ENCODE measurements around the gene ACADS. TPM values are rescaled to one million over a fixed set of nuclear protein-coding genes. Genes with fewer than 3 reads are reported as not detected.

The ACADS gene
- total and polyA plus RNA-seq, 9 of the 15 experiments (the other 6 are each of a cell fraction or from before 2014, with no cell fraction given): 0.06 to 20.3 (median 8.8) TPM

GRCh38 chr12:120710031-120710804, 15.4 kb upstream of the ACADS start, which contains the start of gene UNC119B (continued):
- TF ChIP-seq SIN3A (IDR thresholded peaks at IDR 0.05; ENCODE audit: borderline replicate concordance in 2 of 2, control insufficient read depth in 1 of 2, low read depth in 2 of 2, low read length in 2 of 2): 0 out of 4 replicates have a peak, but pooled peaks of 1 of the 2 experiments have one; percentile 75
- peak; percentile 84 to 95 (median 91) for TF ChIP-seq YY1 (IDR thresholded peaks at IDR 0.05; ENCODE audit: borderline replicate concordance in 1 of 3, control insufficient read depth in 1 of 3, extremely low read depth in 1 of 3, insufficient read depth in 3 of 3, insufficient read length in 1 of 3, insufficient replicate concordance in 2 of 3, low read depth in 1 of 3, low read length in 2 of 3)
- peak; percentile 54 for TF ChIP-seq RB1 (IDR thresholded peaks at IDR 0.05; ENCODE audit: low read depth)
- TF ChIP-seq, protein P1, sequence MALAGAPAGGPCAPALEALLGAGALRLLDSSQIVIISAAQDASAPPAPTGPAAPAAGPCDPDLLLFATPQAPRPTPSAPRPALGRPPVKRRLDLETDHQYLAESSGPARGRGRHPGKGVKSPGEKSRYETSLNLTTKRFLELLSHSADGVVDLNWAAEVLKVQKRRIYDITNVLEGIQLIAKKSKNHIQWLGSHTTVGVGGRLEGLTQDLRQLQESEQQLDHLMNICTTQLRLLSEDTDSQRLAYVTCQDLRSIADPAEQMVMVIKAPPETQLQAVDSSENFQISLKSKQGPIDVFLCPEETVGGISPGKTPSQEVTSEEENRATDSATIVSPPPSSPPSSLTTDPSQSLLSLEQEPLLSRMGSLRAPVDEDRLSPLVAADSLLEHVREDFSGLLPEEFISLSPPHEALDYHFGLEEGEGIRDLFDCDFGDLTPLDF (CRISPR knock-in tag; IDR thresholded peaks at IDR 0.05): no peak
- TF ChIP-seq, protein P2, sequence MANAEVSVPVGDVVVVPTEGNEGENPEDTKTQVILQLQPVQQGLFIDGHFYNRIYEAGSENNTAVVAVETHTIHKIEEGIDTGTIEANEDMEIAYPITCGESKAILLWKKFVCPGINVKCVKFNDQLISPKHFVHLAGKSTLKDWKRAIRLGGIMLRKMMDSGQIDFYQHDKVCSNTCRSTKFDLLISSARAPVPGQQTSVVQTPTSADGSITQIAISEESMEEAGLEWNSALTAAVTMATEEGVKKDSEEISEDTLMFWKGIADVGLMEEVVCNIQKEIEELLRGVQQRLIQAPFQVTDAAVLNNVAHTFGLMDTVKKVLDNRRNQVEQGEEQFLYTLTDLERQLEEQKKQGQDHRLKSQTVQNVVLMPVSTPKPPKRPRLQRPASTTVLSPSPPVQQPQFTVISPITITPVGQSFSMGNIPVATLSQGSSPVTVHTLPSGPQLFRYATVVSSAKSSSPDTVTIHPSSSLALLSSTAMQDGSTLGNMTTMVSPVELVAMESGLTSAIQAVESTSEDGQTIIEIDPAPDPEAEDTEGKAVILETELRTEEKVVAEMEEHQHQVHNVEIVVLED (CRISPR knock-in tag; IDR thresholded peaks at IDR 0.05): 0 out of 2 replicates have a peak, but pooled peaks have one; percentile 26
- 0 out of 2 replicates have a peak, but pooled peaks have one; percentile 25 for TF ChIP-seq GABPB1 (CRISPR knock-in tag; IDR thresholded peaks at IDR 0.05)
- peak; percentile 77 for TF ChIP-seq ZFX (CRISPR knock-in tag; IDR thresholded peaks at IDR 0.05)
- TF ChIP-seq TAF1 (IDR thresholded peaks at IDR 0.05; ENCODE audit: control insufficient read depth, extremely low read depth, insufficient read depth, low read length, severe bottlenecking): peak; percentile 41
- TF ChIP-seq, protein P3, sequence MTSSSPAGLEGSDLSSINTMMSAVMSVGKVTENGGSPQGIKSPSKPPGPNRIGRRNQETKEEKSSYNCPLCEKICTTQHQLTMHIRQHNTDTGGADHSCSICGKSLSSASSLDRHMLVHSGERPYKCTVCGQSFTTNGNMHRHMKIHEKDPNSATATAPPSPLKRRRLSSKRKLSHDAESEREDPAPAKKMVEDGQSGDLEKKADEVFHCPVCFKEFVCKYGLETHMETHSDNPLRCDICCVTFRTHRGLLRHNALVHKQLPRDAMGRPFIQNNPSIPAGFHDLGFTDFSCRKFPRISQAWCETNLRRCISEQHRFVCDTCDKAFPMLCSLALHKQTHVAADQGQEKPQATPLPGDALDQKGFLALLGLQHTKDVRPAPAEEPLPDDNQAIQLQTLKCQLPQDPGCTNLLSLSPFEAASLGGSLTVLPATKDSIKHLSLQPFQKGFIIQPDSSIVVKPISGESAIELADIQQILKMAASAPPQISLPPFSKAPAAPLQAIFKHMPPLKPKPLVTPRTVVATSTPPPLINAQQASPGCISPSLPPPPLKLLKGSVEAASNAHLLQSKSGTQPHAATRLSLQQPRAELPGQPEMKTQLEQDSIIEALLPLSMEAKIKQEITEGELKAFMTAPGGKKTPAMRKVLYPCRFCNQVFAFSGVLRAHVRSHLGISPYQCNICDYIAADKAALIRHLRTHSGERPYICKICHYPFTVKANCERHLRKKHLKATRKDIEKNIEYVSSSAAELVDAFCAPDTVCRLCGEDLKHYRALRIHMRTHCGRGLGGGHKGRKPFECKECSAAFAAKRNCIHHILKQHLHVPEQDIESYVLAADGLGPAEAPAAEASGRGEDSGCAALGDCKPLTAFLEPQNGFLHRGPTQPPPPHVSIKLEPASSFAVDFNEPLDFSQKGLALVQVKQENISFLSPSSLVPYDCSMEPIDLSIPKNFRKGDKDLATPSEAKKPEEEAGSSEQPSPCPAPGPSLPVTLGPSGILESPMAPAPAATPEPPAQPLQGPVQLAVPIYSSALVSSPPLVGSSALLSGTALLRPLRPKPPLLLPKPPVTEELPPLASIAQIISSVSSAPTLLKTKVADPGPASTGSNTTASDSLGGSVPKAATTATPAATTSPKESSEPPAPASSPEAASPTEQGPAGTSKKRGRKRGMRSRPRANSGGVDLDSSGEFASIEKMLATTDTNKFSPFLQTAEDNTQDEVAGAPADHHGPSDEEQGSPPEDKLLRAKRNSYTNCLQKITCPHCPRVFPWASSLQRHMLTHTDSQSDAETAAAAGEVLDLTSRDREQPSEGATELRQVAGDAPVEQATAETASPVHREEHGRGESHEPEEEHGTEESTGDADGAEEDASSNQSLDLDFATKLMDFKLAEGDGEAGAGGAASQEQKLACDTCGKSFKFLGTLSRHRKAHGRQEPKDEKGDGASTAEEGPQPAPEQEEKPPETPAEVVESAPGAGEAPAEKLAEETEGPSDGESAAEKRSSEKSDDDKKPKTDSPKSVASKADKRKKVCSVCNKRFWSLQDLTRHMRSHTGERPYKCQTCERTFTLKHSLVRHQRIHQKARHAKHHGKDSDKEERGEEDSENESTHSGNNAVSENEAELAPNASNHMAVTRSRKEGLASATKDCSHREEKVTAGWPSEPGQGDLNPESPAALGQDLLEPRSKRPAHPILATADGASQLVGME (CRISPR knock-in tag; IDR thresholded peaks at IDR 0.05): 0 out of 2 replicates have a peak, but pooled peaks have one; percentile 26
- TF ChIP-seq NCOA6 (IDR thresholded peaks at IDR 0.05): peak; percentile 73
- peak; percentile 66; the same call in 1 of the 2 replicates for TF ChIP-seq ZNF592 (IDR thresholded peaks at IDR 0.05)

Measured in K562 (cell line).